Stimulated activated effector memory CD8-positive, alpha-beta T cell treated with anti-CD3 and anti-CD28 coated beads, Interleukin-12 subunit alpha, Interleukin-12 subunit beta, amount 100 ng/mL, for 72 hours (primary cell): ENCODE data around the gene ANKRD63.

ENCODE experiments used
- ATAC-seq: fragments of 150-1000 bp; cut with Tn5 transposase; 2 replicates; pipeline ENCODE4 v1.10.0; 2021
- DNase-seq, 2 donors: peaks; one replicate each; pipeline ENCODE4 v3.0.0; 2021 to 2022; ENCODE audit warnings: low spot score in 2 of 2
- H3K27ac Mint-ChIP-seq: one replicate; pipeline ENCODE4 v1.8.0; 2022; ENCODE audit warnings: mild to moderate bottlenecking, mixed read lengths
- H3K36me3 Mint-ChIP-seq: one replicate; pipeline ENCODE4 v1.8.0; 2022; ENCODE audit warnings: mild to moderate bottlenecking, mixed read lengths
- H3K4me1 Mint-ChIP-seq: one replicate; pipeline ENCODE4 v1.8.0; 2022; ENCODE audit warnings: mixed read lengths
- H3K4me3 Mint-ChIP-seq: one replicate; pipeline ENCODE4 v1.8.0; 2022; ENCODE audit warnings: mild to moderate bottlenecking, mixed read lengths
- H3K9me3 Mint-ChIP-seq: one replicate; pipeline ENCODE4 v1.8.0; 2022; ENCODE audit warnings: mixed read lengths

The ANKRD63 gene

DNA sequence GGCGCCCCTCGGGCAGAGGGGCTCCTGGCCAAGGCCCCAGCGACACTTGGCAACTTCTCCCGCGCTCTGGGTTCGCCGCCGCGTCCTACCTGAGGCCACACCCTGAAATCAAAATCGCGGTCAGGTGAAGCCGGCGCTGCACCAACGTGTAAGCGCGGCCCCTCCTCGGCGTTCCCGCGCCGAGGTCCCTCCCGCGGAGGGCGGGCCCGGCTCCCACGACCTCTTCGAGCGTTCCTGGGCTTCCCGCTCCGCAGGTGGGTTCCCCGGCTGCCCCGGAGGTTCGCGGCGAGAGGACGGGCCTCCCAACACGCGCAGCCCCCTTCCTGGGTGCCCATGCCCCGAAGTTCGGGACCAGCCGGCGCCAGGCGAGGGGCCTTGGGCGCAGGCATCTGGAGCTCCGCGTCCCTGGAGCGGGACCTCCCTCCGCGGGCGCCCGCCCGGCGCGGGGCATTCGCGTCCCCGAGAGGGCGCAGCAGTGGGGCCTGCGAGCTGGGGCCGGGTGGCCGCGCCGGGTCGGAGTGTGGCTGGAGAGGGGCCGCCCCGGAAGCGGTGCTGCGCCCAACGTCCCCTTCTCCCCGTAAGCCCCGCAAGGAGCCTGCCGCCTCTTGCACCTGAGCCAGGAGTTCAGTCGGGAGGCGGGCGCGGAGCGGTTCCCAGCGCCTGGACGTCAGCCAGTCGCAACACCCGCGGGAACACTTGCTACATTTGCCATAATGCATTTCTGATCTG lies 30.3 kb downstream of the ANKRD63 start:
- no peaks in the 10 kb centered on the region for H3K9me3 Mint-ChIP-seq
- ATAC-seq (peak; percentile 59), DNase-seq (peak in 1 of 2 donors; percentile 58)
- peak overlapping the region; percentile 78 for H3K4me3 Mint-ChIP-seq
- no peaks in the 10 kb centered on the region for H3K36me3 Mint-ChIP-seq
- H3K27ac Mint-ChIP-seq: no peak overlapping the region
- peaks cover 24% of the 10 kb centered on the region for H3K4me1 Mint-ChIP-seq

DNA sequence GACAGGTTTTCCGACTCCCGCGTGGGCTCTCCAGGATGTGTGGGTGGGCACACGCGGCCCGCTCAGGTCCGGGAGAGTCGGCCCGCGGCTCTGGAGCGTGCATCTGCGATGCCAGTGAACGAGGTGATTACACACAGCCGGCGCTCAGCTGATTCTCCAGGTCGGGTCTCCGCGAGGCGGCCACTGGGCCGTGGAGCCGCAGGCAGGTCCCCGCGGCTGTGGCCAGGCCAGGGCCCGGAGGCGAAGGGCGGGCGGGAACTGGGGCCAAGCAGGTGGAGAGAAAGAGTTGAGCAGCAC lies 30.8 kb downstream of the ANKRD63 start:
- ATAC-seq (no peak), DNase-seq (no peak)
- H3K36me3 Mint-ChIP-seq: no peaks in the 10 kb centered on the region
- H3K4me1 Mint-ChIP-seq: peaks cover 20% of the 10 kb centered on the region
- no peak overlapping the region for H3K27ac Mint-ChIP-seq
- peak overlapping the region; percentile 78 for H3K4me3 Mint-ChIP-seq
- no peaks in the 10 kb centered on the region for H3K9me3 Mint-ChIP-seq

DNA sequence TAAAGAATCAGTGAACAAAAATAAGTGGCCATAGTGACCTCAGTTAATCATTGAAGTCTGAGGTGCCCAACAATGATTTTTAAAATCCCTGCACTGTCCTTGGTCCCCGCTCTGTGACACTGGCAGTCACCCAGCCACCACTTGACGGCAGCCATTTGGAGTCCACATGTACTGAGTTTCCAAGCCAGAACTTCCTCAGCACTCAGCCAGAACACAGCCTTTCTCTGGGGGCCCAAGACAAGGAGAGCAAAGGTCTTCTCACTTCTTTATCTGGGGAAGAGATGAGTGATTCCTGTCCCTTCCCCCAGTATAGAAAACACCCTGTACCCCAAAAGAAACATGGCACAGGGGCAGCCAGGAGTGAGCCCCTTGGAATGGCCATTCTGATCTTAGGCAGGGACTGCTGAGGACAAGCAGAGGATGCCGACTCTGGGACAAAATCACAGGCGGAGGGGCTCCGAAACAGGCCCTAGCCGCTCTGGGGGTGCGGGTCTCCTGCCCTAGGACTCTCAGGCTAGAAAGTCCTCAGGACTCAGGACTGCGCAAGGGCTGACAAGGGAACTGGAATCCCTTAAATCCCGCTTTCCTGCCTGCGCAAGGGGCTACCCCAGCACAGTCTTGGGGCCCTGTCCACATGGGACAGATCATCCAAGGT lies 31.3 kb downstream of the ANKRD63 start:
- Mint-ChIP-seq H3K9me3 (no peaks in the 10 kb centered on the region), H3K27ac (no peak overlapping the region), H3K36me3 (no peaks in the 10 kb centered on the region), H3K4me1 (peaks cover 16% of the 10 kb centered on the region), H3K4me3 (peak overlapping the region; percentile 78)
- ATAC-seq: no peak
- DNase-seq: no peak

DNA sequence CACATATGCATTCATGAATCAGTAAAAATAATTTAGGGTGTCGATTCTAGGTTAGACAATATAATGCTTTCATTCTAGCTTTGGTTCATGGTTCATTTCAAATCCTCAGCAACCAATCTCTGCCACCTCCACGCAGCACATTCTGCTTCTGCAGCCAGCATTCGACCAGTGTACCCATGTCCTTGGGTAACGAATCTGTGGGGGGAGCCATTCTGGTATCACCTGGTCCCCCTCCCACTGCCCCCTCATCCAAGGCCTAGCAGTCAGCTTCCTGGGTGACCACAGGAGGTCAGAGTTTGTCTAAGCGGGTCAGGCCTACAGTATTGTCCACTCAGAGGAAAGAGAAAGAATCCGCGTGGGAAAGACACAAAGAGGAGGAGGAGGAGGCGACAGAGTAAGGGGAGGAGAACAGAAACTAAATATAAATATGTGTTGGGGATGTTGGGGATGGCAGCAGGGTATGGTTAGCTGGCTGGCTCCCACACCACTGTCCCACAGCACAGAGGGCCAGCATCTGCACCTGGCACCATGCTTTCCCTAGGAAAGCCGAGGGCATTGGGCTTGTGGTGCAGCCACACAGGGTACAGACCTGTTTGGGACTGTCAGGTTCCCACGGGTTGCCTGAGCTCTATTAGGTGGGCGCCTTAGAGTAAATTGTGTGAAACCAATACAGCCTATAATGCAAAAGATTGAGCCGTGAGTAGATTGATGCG lies 31.9 kb downstream of the ANKRD63 start:
- Mint-ChIP-seq H3K4me1 (peaks cover 14% of the 10 kb centered on the region), H3K27ac (no peak overlapping the region), H3K36me3 (no peaks in the 10 kb centered on the region), H3K4me3 (peak overlapping the region; percentile 78), H3K9me3 (no peaks in the 10 kb centered on the region)
- DNase-seq (no peak), ATAC-seq (no peak)

DNA sequence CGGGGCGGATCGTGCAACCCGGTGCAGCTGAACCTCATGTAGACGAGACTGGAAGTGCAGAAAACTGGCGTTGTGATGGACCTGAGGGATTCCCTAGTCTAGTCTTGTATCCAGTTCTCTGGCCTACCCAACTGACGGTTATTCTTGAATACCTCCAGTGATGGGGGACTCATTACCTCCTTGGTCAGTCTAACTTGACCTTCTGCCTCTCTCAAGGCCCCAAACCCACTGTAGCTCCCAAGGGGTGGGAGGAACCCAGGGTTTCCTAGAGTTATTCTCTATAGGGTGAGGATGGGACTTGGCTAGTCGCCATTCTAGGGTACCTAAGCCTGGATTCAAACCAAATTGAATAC lies 32.6 kb downstream of the ANKRD63 start:
- Mint-ChIP-seq H3K9me3 (no peaks in the 10 kb centered on the region), H3K27ac (no peak overlapping the region), H3K4me1 (peaks cover 14% of the 10 kb centered on the region), H3K4me3 (no peak overlapping the region), H3K36me3 (no peaks in the 10 kb centered on the region)
- no peak for ATAC-seq
- DNase-seq: no peak

DNA sequence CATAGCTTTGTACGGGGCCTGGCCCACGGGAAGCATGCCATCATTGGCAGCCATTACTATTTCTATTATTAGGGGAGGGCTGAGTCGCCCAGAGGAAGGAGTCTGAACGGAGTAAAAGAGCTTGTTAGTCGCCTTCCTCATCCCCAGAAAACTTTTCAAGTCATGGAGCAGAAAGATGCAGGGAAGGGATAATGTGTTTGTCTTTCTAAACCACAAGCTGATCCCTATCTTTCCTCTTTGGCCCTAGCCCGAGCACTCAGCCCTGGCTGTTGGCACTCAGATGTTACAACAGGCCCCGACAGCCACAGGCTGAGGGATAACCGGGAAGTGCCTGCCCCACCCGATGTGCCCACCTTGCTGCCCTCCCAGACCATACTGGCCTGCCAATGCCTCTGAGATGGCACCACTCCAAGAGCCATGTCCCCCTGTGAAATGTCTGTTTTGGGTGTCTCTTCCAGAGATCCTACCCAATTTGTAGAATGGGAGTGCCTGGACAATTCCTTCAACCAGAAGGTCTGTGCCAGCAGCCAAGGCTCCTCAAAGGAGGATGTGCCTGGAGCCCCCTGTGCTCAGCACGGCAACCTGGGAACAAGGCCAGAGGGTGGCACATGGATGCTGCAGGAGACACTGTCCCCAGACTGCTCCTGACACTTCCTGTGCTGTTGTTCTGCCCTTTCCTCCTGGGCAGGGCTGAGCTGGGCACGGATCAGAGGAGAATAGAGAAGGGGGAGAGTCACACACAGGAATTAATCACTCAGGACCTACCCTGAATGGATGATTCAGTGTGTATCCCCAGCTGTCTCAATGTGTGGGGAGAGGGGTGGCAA lies 33.2 kb downstream of the ANKRD63 start:
- ATAC-seq: no peak
- no peak for DNase-seq
- Mint-ChIP-seq H3K9me3 (no peaks in the 10 kb centered on the region), H3K4me1 (peaks cover 14% of the 10 kb centered on the region), H3K4me3 (no peak overlapping the region), H3K36me3 (no peaks in the 10 kb centered on the region), H3K27ac (no peak overlapping the region)

DNA sequence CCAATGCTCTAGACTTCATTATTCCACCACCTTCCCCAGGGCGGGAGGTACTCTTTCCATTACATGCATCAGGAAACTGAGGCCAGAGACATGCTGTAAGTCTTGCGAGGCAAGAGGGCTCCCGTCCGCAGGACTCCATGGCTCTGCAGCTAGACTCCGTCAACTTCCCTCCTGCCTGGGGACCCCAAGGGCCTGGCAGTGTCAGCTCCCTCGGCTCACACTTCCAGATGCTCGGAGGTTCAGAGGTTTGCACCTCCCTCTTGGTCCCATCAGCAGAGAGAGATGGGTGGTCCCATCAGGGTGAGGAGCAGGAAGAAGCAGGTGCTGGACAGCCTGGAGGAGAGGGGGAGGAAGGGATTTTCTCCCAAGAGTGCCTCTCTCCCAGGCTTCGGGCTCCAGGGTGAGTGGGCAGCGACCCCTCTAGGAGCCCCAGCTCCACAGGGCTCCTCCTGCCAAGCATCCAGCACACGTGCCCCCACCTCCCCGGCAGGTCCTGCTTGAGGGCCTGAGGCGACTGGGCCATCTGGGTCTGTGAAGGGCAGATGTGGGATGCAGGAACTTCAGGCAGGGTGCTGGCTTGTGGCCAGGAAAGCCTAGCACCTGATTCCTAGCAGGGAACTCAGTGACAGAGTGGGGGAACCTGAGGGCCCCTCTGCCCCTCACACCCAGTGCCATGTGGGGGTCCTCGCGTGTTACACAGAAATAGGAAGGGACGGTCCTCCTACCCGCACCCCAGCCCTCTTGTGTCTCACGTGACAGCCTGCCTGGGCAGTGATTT lies 34.7 kb downstream of the ANKRD63 start:
- no peak for ATAC-seq
- H3K4me1 Mint-ChIP-seq: peaks cover 6% of the 10 kb centered on the region
- no peak for DNase-seq
- H3K4me3 Mint-ChIP-seq: no peak overlapping the region
- H3K36me3 Mint-ChIP-seq: no peaks in the 10 kb centered on the region
- no peak overlapping the region for H3K27ac Mint-ChIP-seq
- no peaks in the 10 kb centered on the region for H3K9me3 Mint-ChIP-seq

DNA sequence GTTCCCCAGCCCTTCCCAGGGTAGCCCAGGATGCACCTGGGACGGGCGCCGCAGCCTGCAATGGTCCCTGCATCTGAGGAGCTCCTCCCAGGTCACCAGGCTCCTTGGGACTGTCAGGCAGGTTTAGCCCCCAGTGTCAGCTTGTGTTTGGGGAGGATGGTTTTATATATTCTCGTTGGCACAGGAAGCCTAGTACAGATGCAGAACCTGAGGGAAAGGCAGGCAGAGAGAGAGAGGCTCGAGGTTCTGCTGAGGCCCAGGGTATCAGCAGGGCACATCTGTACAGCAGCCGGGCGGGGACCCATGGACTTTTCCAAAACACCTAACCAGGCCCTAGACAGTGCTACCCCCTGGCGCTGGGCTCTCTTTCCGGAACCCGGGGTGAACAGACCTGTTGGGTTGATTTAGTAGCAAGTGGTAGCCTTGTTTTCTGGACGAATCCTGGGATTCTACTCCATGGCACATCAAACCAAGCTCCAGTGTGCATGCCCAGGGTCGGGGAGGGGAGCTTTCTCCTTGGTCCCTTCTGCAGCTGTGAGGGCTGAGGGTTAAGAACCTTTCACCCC lies 35.4 kb downstream of the ANKRD63 start:
- no peak for DNase-seq
- Mint-ChIP-seq H3K9me3 (no peaks in the 10 kb centered on the region), H3K4me1 (peaks cover 6% of the 10 kb centered on the region), H3K4me3 (no peak overlapping the region), H3K27ac (no peak overlapping the region), H3K36me3 (no peaks in the 10 kb centered on the region)
- ATAC-seq: no peak

DNA sequence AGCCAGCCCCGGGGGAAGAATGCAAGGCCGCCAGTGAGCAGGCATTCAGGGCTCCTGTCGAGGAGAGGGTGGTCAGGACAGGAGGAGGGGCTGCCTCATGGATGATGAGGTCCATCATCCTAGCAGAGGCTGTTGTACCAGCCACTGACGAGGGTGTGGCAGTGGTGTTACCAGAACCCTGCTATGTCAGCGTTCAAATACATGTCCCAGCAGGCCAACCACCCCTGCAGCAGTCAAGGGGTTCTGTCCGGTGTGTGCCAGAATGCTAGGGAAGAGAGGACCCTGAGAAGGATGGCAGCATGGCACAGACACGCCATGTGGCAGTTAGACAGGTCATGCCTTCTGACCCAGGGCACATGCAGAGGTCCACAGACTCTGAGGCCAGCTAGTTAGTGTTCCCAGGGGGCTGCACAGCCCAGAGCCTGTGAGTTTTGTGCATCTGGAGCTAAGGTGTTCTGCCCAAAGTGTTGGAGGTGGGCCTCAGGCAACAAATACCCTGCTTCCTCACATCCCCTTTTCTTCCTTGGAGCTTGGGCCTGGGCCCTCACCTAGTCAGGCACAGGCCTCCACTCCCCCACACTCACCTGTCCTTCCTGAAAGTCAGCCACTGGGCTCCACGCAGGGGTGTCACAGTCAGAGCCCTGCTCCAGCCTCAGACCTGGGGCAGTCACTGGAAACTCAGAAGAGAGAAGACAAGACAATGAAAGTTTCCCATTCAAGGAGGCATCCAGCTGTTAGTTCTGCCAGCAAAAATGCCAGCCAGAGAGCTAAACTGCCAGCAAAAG lies 36.2 kb downstream of the ANKRD63 start:
- H3K36me3 Mint-ChIP-seq: no peaks in the 10 kb centered on the region
- H3K9me3 Mint-ChIP-seq: no peaks in the 10 kb centered on the region
- DNase-seq (no peak), ATAC-seq (no peak)
- H3K27ac Mint-ChIP-seq: no peak overlapping the region
- H3K4me1 Mint-ChIP-seq: peaks cover 6% of the 10 kb centered on the region
- no peak overlapping the region for H3K4me3 Mint-ChIP-seq

DNA sequence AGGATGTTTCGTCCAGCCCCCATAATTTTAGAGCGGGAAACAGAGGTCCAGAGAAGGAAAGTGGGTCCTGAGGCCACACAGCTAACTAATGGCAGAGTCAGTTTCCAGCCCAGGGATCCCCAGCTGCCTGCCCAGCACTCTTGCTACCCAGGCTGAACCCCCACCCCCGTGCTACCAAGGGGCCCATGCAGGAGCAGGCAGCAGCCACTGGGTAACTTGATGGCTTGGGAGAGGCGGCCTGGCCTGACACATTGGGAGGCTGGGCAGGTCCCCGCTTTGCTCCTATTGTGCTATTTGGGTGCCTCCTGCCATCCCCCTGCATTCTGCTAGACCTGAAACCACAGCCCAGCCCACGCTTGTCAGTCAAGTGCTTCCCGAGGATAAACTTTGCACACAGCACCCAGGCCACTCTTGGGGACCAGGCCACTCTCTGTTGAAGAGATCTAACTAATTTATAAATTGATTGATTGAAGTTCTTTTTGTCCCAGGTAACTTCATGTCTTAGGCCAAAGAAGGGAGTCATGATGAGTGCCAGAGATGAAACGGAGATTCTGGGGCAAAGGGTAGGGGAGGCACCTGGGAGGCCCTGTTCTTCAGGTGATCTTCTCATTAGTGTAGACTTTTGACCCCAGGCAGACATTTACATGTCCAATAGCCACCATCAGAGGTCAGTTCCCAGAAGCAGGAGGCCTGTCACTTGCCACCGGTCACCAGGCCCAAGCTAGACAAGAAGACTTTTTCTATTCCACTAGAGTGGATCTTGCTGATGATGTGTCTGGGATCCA lies 37.0 kb downstream of the ANKRD63 start:
- Mint-ChIP-seq H3K4me3 (no peak overlapping the region), H3K36me3 (no peaks in the 10 kb centered on the region), H3K9me3 (no peaks in the 10 kb centered on the region), H3K27ac (no peak overlapping the region), H3K4me1 (peaks cover 6% of the 10 kb centered on the region)
- ATAC-seq (no peak), DNase-seq (no peak)

DNA sequence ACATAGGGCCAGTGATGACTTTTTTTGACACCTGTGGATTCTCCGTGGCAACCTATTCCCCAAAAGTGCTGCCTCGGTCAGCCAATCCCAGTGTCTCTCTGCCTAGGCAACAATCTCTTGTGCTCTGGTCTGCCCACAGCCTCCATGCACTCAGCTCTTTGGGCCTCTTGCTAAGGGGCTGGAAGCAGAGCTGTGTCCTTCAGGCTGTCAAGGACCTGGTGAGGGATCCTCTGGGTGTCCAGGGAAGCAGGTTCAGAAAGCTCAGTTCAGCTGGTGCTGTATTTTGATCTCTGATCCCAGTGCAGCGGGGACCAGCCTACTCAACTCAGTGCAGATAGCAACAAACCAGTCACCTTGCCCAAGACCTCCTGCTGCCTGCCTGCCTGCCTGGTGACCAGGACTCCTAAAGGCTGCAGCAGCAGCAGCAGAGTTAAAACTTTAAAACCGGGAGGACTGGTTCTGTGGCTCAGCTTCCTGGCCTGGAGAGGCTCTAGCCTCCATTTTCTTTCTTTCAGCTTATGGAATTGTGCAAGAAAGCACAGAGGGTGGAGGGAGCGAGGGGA lies 37.8 kb downstream of the ANKRD63 start:
- ATAC-seq (no peak), DNase-seq (no peak)
- H3K4me1 Mint-ChIP-seq: peaks cover 6% of the 10 kb centered on the region
- no peaks in the 10 kb centered on the region for H3K36me3 Mint-ChIP-seq
- H3K27ac Mint-ChIP-seq: no peak overlapping the region
- H3K9me3 Mint-ChIP-seq: no peaks in the 10 kb centered on the region
- no peak overlapping the region for H3K4me3 Mint-ChIP-seq

DNA sequence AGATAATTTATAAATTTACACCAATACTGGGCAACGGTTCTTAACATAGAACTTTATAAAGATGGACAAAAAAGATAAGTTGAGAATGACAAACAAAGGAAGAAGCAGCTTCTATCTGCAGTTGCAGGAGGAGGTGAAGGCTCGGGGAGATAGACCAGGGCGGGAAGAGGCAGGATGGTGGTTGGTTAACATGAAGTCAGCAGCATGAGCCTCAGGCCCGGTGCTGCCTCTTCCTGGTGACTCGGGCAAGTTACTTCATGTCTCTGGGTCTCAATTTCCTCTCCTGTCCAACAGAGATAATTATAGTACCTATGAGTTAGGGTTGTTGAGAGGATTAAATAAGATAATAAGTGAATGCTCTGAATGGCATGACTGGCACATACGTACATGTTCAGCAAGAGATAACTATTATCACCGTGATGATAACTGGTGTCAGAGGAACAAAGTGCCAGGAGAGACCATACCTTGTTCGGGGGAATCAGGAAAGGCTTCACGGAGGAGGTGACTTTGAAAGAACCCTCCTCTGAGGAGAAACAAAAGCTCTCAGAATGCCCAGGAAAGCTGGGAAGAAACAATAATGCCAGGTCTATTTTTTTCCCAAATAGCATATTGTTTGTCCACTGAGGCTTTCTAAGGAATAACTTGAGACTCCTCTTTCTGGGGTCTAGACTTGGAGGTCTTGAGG lies 39.6 kb downstream of the ANKRD63 start:
- DNase-seq (no peak), ATAC-seq (no peak)
- H3K27ac Mint-ChIP-seq: peak overlapping the region; percentile 14
- no peak overlapping the region for H3K4me3 Mint-ChIP-seq
- peaks cover 16% of the 10 kb centered on the region for H3K4me1 Mint-ChIP-seq
- no peaks in the 10 kb centered on the region for H3K9me3 Mint-ChIP-seq
- no peaks in the 10 kb centered on the region for H3K36me3 Mint-ChIP-seq

DNA sequence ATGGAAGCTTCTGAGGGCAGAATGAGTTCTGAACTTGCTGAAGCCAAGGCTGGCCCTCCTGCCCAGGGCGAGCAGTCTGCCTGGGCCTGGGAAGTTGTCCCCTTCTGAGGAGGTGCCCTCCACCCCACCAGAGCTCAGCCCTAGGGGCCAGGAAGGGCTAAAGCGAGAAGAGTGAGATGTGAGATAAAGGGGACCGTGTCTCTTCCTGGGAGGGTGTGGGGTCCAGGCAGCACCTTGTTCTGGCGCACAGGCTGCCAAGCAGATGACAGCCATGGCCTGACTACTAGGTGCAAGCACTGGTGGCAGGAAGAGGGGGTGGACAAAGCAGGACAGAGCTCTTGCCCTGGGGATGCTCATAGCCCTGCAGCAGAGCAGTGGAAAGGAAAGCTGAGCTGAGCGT lies 40.3 kb downstream of the ANKRD63 start:
- Mint-ChIP-seq H3K4me3 (no peak overlapping the region), H3K4me1 (peaks cover 21% of the 10 kb centered on the region), H3K36me3 (no peaks in the 10 kb centered on the region), H3K27ac (peak overlapping the region; percentile 14), H3K9me3 (no peaks in the 10 kb centered on the region)
- no peak for DNase-seq
- no peak for ATAC-seq
